ENCODE results near the gene PCYT2.
A peak's percentile ranks its signal among the peaks of the same experiment; 100 is the strongest.

The PCYT2 gene

DNA sequence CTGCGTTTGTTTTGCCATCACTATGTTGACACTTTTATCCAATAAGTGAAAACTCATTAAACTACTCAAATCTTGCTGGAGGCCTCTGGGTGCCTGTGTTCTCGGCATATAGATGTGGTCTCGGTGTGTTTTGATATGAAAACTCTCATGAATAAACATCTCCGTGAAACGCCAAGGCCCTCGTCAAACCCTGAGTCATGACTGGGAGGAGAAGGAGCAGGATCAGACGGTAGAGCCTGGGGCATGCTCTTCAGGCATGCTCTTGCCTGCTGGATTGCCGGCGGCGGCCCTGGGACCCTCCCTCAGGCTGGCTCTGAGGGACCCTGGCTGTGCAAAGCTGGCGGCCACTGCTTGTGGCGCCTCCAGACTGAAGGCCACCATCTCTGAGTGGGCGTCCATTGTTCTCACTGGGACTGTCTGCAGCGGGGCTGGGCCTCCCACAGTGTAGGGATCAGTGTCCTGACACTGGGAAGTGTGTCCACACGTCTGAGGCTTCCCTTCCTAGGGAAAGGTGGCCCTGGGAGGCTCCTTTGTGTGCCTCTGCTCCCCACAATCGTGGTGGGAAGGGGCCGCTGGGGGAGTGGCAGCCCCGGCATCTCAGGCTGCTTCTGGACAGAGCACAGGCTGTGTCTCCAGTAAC is 10.9 kb downstream of the PCYT2 start:
- Histone ChIP-seq H3K27ac (ENCODE audit: low read length) (no peak overlapping the region), H2AFZ (ENCODE audit: low read depth, low read length) (no peak overlapping the region)

DNA sequence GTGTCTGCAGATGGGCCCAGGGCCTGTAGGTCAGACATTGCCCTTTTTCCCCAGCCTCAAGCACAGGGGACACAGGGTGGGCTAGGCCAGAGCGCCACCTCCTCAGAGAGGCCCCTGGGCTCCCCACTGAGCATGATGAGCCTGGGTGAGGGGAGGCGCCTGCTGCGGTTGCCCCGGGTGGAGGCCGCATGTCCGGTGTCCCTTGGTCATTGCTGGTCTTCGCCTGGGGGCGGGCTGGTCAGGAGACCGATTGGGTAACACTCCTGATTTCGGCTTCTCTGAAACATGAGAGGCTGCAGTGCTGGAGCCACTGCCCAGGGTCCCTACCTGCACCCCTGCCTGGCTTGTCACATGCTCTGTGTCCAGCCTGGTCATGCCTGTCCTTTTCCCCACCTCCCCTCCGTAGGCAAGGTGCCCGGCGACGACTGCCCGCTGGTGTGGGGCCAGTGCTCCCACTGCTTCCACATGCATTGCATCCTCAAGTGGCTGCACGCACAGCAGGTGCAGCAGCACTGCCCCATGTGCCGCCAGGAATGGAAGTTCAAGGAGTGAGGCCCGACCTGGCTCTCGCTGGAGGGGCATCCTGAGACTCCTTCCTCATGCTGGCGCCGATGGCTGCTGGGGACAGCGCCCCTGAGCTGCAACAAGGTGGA is 11.6 kb downstream of the PCYT2 start:
- Histone ChIP-seq H3K36me3 (ENCODE audit: insufficient read depth, low read length) (peaks cover 73% of the 10 kb centered on the region), H3K79me2 (ENCODE audit: insufficient read depth, low read length) (peaks cover 25% of the 10 kb centered on the region), H3K27me3 (ENCODE audit: insufficient read depth, low read length, poor library complexity) (no peaks in the 10 kb centered on the region), H3K27ac (ENCODE audit: low read length) (no peak overlapping the region), H3K4me3 (ENCODE audit: low read depth in 1 of 2, low read length in 2 of 2) (no peak overlapping the region), H2AFZ (ENCODE audit: low read depth, low read length) (no peak overlapping the region), H3K9ac (ENCODE audit: low read depth, low read length) (no peak overlapping the region), H3K9me3 (ENCODE audit: insufficient read depth, low read length, severe bottlenecking) (no peaks in the 10 kb centered on the region), H3K4me1 (ENCODE audit: insufficient read depth, low read length) (no peaks in the 10 kb centered on the region), H3K4me2 (ENCODE audit: insufficient read depth, low read length) (no peak overlapping the region), H4K20me1 (ENCODE audit: insufficient read depth, low read length) (peaks cover 8% of the 10 kb centered on the region; the same call in 1 of the 2 replicates)
- TF ChIP-seq CTCF (IDR thresholded peaks at IDR 0.05; ENCODE audit: borderline replicate concordance, extremely low read depth, low read length, poor library complexity, severe bottlenecking) (no peak), EZH2 (IDR thresholded peaks at IDR 0.05; ENCODE audit: borderline replicate concordance, low read depth, low read length, severe bottlenecking) (no peak)
- DNase-seq (no peak), ATAC-seq (ENCODE audit: insufficient read depth, low read depth) (no peak)

More for the DNA sequence above, 10.9 kb downstream of the PCYT2 start:
- H3K4me1 ChIP-seq (ENCODE audit: insufficient read depth, low read length), result no peaks in the 10 kb centered on the region
- TF ChIP-seq CTCF (IDR thresholded peaks at IDR 0.05; ENCODE audit: borderline replicate concordance, extremely low read depth, low read length, poor library complexity, severe bottlenecking) (no peak), EZH2 (IDR thresholded peaks at IDR 0.05; ENCODE audit: borderline replicate concordance, low read depth, low read length, severe bottlenecking) (no peak)
- peaks cover 74% of the 10 kb centered on the region for H3K36me3 ChIP-seq (ENCODE audit: insufficient read depth, low read length)
- ATAC-seq (ENCODE audit: insufficient read depth, low read depth), result peak; percentile 16; the same call in 1 of the 3 replicates
- H3K9me3 ChIP-seq (ENCODE audit: insufficient read depth, low read length, severe bottlenecking), result no peaks in the 10 kb centered on the region
- H4K20me1 ChIP-seq (ENCODE audit: insufficient read depth, low read length), result peaks cover 8% of the 10 kb centered on the region; the same call in 1 of the 2 replicates
- no peaks in the 10 kb centered on the region for H3K27me3 ChIP-seq (ENCODE audit: insufficient read depth, low read length, poor library complexity)
- no peak overlapping the region for H3K9ac ChIP-seq (ENCODE audit: low read depth, low read length)
- DNase-seq, result no peak
- H3K4me2 ChIP-seq (ENCODE audit: insufficient read depth, low read length), result no peak overlapping the region
- peaks cover 20% of the 10 kb centered on the region for H3K79me2 ChIP-seq (ENCODE audit: insufficient read depth, low read length)
- no peak overlapping the region for H3K4me3 ChIP-seq (ENCODE audit: low read depth in 1 of 2, low read length in 2 of 2)

GRCh38 chr17:81898885-81899284 is 12.3 kb downstream of the PCYT2 start:
- Histone ChIP-seq H3K9me3 (ENCODE audit: insufficient read depth, low read length, severe bottlenecking) (no peaks in the 10 kb centered on the region), H3K4me1 (ENCODE audit: insufficient read depth, low read length) (peaks cover 5% of the 10 kb centered on the region; the same call in 1 of the 2 replicates), H3K79me2 (ENCODE audit: insufficient read depth, low read length) (peaks cover 32% of the 10 kb centered on the region), H3K36me3 (ENCODE audit: insufficient read depth, low read length) (peaks cover 72% of the 10 kb centered on the region), H3K4me3 (ENCODE audit: low read depth in 1 of 2, low read length in 2 of 2) (no peak overlapping the region), H2AFZ (ENCODE audit: low read depth, low read length) (no peak overlapping the region), H3K27ac (ENCODE audit: low read length) (no peak overlapping the region), H3K4me2 (ENCODE audit: insufficient read depth, low read length) (no peak overlapping the region), H3K27me3 (ENCODE audit: insufficient read depth, low read length, poor library complexity) (no peaks in the 10 kb centered on the region), H3K9ac (ENCODE audit: low read depth, low read length) (no peak overlapping the region), H4K20me1 (ENCODE audit: insufficient read depth, low read length) (peaks cover 8% of the 10 kb centered on the region; the same call in 1 of the 2 replicates)
- DNase-seq, result no peak
- no peak for ATAC-seq (ENCODE audit: insufficient read depth, low read depth)
- TF ChIP-seq CTCF (IDR thresholded peaks at IDR 0.05; ENCODE audit: borderline replicate concordance, extremely low read depth, low read length, poor library complexity, severe bottlenecking) (no peak), EZH2 (IDR thresholded peaks at IDR 0.05; ENCODE audit: borderline replicate concordance, low read depth, low read length, severe bottlenecking) (no peak)

Measured in DND-41 (cell line).